Measurements from ENCODE around the gene C10orf90.

GRCh38 chr10:126465771-126466170 is 204.7 kb downstream of the C10orf90 start:
- TF ChIP-seq TAF1 (IDR thresholded peaks at IDR 0.05; ENCODE audit: borderline replicate concordance, insufficient read depth, low read length): no peak
- no peak for TF ChIP-seq POLR2AphosphoS5 (IDR thresholded peaks at IDR 0.05; ENCODE audit: low read depth, low read length)
- no peak for TF ChIP-seq SIN3A (IDR thresholded peaks at IDR 0.05; ENCODE audit: borderline replicate concordance, insufficient read depth, low read length)
